Endothelial cell (in vitro differentiated cells): ENCODE results near the gene CTLA4. TPM values are rescaled to one million over a fixed set of nuclear protein-coding genes. Genes with fewer than 3 reads are reported as not detected.
"Not testable (repeated sequence)": the region's sequence is repeated elsewhere in the genome, so short reads cannot be mapped to it uniquely, and the experiment has no call there.

Experiments
- DNase-seq: peaks from one replicate; pipeline ENCODE4 v3.0.0; 2021; ENCODE audit warnings: low spot score
- H3K27ac Mint-ChIP-seq: one replicate; pipeline ENCODE4 v1.8.0; 2021; ENCODE audit warnings: mixed read lengths, inconsistent platforms; ENCODE audit not compliant: unreplicated experiment
- H3K27me3 Mint-ChIP-seq: one replicate; pipeline ENCODE4 v1.8.0; 2021; ENCODE audit warnings: mild to moderate bottlenecking, moderate library complexity, mixed read lengths, inconsistent platforms; ENCODE audit not compliant: unreplicated experiment
- H3K36me3 Mint-ChIP-seq: one replicate; pipeline ENCODE4 v1.8.0; 2021; ENCODE audit warnings: mild to moderate bottlenecking, low read depth, mixed read lengths, inconsistent platforms; ENCODE audit not compliant: unreplicated experiment
- H3K4me1 Mint-ChIP-seq: one replicate; pipeline ENCODE4 v1.8.0; 2021; ENCODE audit warnings: mild to moderate bottlenecking, mixed read lengths, inconsistent platforms; ENCODE audit not compliant: unreplicated experiment
- H3K4me3 Mint-ChIP-seq: one replicate; pipeline ENCODE4 v1.8.0; 2021; ENCODE audit warnings: mild to moderate bottlenecking, mixed read lengths, inconsistent platforms; ENCODE audit not compliant: unreplicated experiment
- H3K9me3 Mint-ChIP-seq: one replicate; pipeline ENCODE4 v1.8.0; 2021; ENCODE audit warnings: mixed read lengths, inconsistent platforms; ENCODE audit not compliant: unreplicated experiment
- total RNA-seq: library from RNA; stranded (reverse); fragmentation: NEBNext Ultra II Directional; extraction: Animal tissue kit (Norgen Biotek cat#: 25700); gene quantifications from one replicate; pipeline ENCODE4 v1.2.1, GENCODE V29; 2021; ENCODE audit not compliant: unreplicated experiment
- TF ChIP-seq, protein P1 (sequence below): fragments of 200-600 bp; sonication (generic); IDR thresholded peaks from one replicate; pipeline ENCODE4 v1.5.0; 2021; ENCODE audit warnings: antibody characterized with exemption; ENCODE audit not compliant: unreplicated experiment

Gene CTLA4
- total RNA-seq, 1 donor from 2014 or later = not detected

GRCh38 chr2:203876328-203876727 is 8.8 kb downstream of the CTLA4 start:
- H3K9me3 Mint-ChIP-seq = no peaks in the 10 kb centered on the region
- peaks cover 3% of the 10 kb centered on the region for H3K27me3 Mint-ChIP-seq
- no peak overlapping the region for H3K4me3 Mint-ChIP-seq
- H3K27ac Mint-ChIP-seq = no peak overlapping the region
- no peaks in the 10 kb centered on the region for H3K36me3 Mint-ChIP-seq
- no peak for DNase-seq
- TF ChIP-seq, protein P1, sequence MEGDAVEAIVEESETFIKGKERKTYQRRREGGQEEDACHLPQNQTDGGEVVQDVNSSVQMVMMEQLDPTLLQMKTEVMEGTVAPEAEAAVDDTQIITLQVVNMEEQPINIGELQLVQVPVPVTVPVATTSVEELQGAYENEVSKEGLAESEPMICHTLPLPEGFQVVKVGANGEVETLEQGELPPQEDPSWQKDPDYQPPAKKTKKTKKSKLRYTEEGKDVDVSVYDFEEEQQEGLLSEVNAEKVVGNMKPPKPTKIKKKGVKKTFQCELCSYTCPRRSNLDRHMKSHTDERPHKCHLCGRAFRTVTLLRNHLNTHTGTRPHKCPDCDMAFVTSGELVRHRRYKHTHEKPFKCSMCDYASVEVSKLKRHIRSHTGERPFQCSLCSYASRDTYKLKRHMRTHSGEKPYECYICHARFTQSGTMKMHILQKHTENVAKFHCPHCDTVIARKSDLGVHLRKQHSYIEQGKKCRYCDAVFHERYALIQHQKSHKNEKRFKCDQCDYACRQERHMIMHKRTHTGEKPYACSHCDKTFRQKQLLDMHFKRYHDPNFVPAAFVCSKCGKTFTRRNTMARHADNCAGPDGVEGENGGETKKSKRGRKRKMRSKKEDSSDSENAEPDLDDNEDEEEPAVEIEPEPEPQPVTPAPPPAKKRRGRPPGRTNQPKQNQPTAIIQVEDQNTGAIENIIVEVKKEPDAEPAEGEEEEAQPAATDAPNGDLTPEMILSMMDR = no peak
- H3K4me1 Mint-ChIP-seq = peaks cover 9% of the 10 kb centered on the region

GRCh38 chr2:203878063-203878462 is 10.5 kb downstream of the CTLA4 start:
- H3K9me3 Mint-ChIP-seq = no peaks in the 10 kb centered on the region
- peaks cover 9% of the 10 kb centered on the region for H3K4me1 Mint-ChIP-seq
- no peaks in the 10 kb centered on the region for H3K36me3 Mint-ChIP-seq
- no peak overlapping the region for H3K27ac Mint-ChIP-seq
- peaks cover 3% of the 10 kb centered on the region for H3K27me3 Mint-ChIP-seq
- TF ChIP-seq, protein P1 = no peak
- H3K4me3 Mint-ChIP-seq = no peak overlapping the region
- DNase-seq = no peak

- TF ChIP-seq, protein P1 = no peak
- Mint-ChIP-seq H3K27me3 (peaks cover 3% of the 10 kb centered on the region), H3K27ac (no peak overlapping the region), H3K36me3 (no peaks in the 10 kb centered on the region), H3K4me3 (no peak overlapping the region), H3K9me3 (no peaks in the 10 kb centered on the region), H3K4me1 (no peaks in the 10 kb centered on the region)
- no peak for DNase-seq
Measured at GRCh38 chr2:203880557-203881125, 13.1 kb downstream of the CTLA4 start.

DNA sequence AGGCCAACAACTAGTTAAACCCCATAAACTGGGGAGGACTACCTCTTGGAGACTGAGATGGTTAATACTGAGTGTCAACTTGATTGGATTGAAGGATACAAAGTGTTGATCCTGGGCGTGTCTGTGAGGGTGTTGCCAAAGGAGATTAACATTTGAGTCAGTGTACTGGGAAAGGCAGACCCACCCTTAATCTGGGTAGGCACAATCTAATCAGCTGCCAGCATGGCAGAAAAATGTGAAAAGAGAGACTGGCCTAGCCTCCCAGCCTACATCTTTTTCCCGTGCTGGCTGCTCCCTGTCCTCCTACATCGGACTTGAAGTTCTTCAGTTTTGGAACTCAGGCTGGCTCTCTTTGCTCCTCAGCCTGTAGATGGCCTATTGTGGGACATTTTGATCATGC is 13.6 kb downstream of the CTLA4 start:
- not testable (repeated sequence) for H3K36me3 Mint-ChIP-seq, H3K4me3 Mint-ChIP-seq, H3K27me3 Mint-ChIP-seq, H3K9me3 Mint-ChIP-seq, H3K27ac Mint-ChIP-seq, H3K4me1 Mint-ChIP-seq, DNase-seq

DNA sequence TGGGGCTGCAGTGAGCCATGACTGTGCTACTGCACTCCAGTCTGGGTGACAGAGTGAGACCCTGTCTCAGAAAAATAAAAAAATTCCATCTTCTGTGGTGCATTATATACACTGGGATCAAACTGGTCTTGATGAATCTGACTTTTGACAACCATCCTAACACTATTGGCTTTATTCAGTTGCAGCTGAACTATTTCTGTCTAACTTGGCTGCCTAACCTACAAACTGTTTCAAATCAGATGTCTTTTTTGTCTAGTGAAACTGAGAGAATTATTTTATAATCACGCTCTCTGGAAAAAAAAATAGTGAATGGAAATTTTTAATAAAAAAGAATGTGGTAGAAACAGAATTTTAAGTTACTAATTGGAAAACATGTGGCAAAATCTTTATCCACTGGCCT is 15.0 kb downstream of the CTLA4 start:
- TF ChIP-seq, protein P1 = no peak
- peaks cover 3% of the 10 kb centered on the region for H3K27me3 Mint-ChIP-seq
- H3K9me3 Mint-ChIP-seq = no peaks in the 10 kb centered on the region
- H3K4me3 Mint-ChIP-seq = no peak overlapping the region
- no peak overlapping the region for H3K27ac Mint-ChIP-seq
- DNase-seq = no peak
- H3K4me1 Mint-ChIP-seq = no peaks in the 10 kb centered on the region
- H3K36me3 Mint-ChIP-seq = no peaks in the 10 kb centered on the region
